Measurements from ENCODE around the gene WSB1. TPM values are rescaled to one million over a fixed set of nuclear protein-coding genes. Genes with fewer than 3 reads are reported as not detected.

Gene WSB1
- 251 TPM for total RNA-seq

GRCh38 chr17:27293898-27294688 is at the start of gene WSB1:
Gene WSB1, plus strand, starts transcription at chr17:27294114. Its CDS starts 282 bp downstream, at chr17:27294396.

Small RNA genes lying within 50 kb of the gene (small RNA-seq; reads per million reads assigned to genes)
- 0.13 reads per million for gene MIR4522

Other genes starting within 250 kb of the WSB1 start
- 21.7 TPM for gene KSR1, start 162.3 kb downstream of the WSB1 start, total RNA-seq

Data from diencephalon (tissue), 1 donor.